IMR-90 (cell line): Measurements from ENCODE around the gene KCNMA1. TPM values are rescaled to one million over a fixed set of nuclear protein-coding genes. Genes with fewer than 3 reads are reported as not detected.

ENCODE experiments used
- ATAC-seq: fragments of 200-7000 bp; cut with Tn5 transposase; 2 replicates; pipeline ENCODE4 v1.9.1; 2020; ENCODE audit warnings: low read depth, mild to moderate bottlenecking, moderate library complexity
- BruUV-seq: library from RNA; stranded (reverse); fragments of 400-500 nt; replicated peaks from 2 replicates; lab custom pipeline; 2021; lab: Mats Ljungman, UMichigan
- CTCF ChIA-PET: fragments of 300-600 bp; formaldehyde crosslinking; extraction: SDS; loops from one replicate; lab custom pipeline; 2021; ENCODE audit warnings: antibody characterized with exemption; lab: Yijun Ruan, JAX
- POLR2A ChIA-PET: fragments of 300-600 bp; sonication (Branson Sonifier 250); formaldehyde crosslinking; loops from one replicate; lab custom pipeline; 2022; ENCODE audit warnings: antibody characterized with exemption; ENCODE audit not compliant: unreplicated experiment; lab: Charles Lee
- DNase-seq: peaks from one replicate; pipeline ENCODE4 v3.0.0; 2013
- H2AFZ ChIP-seq: replicated peaks from 2 replicates; pipeline ENCODE3; 2013; ENCODE audit warnings: low read length, mild to moderate bottlenecking; ENCODE audit not compliant: poor library complexity
- H2AK5ac ChIP-seq: 2 replicates; pipeline ENCODE4 v1.6.1; 2013; ENCODE audit warnings: low read depth, low read length, inconsistent platforms
- H2AK9ac ChIP-seq: replicated peaks from 2 replicates; pipeline ENCODE3; 2013; ENCODE audit warnings: mild to moderate bottlenecking, low read depth, low read length, moderate library complexity; ENCODE audit not compliant: poor library complexity
- H2BK120ac ChIP-seq: 2 replicates; pipeline ENCODE4 v1.6.1; 2013; ENCODE audit warnings: low read depth, low read length, inconsistent platforms
- H2BK15ac ChIP-seq: 3 replicates; pipeline ENCODE4 v1.6.1; 2013; ENCODE audit warnings: low read depth, low read length, inconsistent platforms
- H2BK20ac ChIP-seq: 2 replicates; pipeline ENCODE4 v1.6.1; 2013; ENCODE audit warnings: low read depth, mild to moderate bottlenecking, inconsistent platforms, low read length, moderate library complexity
- H2BK5ac ChIP-seq: 2 replicates; pipeline ENCODE4 v1.6.1; 2013; ENCODE audit warnings: mild to moderate bottlenecking, low read depth, low read length, inconsistent platforms; ENCODE audit not compliant: poor library complexity, severe bottlenecking
- H3K14ac ChIP-seq: replicated peaks from 2 replicates; pipeline ENCODE4 v1.6.1; 2013; ENCODE audit warnings: low read depth, low read length, inconsistent platforms
- H3K18ac ChIP-seq: 2 replicates; pipeline ENCODE4 v1.6.1; 2013; ENCODE audit warnings: low read depth, low read length, control low read depth
- H3K23ac ChIP-seq: 2 replicates; pipeline ENCODE4 v1.6.1; 2013; ENCODE audit warnings: low read depth, low read length, inconsistent platforms
- H3K27ac ChIP-seq: 2 replicates; pipeline ENCODE4 v1.5.1; 2013; ENCODE audit warnings: mild to moderate bottlenecking, control low read depth, low read length; ENCODE audit not compliant: insufficient read depth
- H3K27me3 ChIP-seq: 2 replicates; pipeline ENCODE4 v1.6.1; 2013; ENCODE audit warnings: low read length; ENCODE audit not compliant: control insufficient read depth, insufficient read depth
- H3K36me3 ChIP-seq: 2 replicates; pipeline ENCODE4 v1.6.1; 2013; ENCODE audit warnings: low read length, mixed read lengths; ENCODE audit not compliant: control insufficient read depth, insufficient read depth
- H3K4ac ChIP-seq: 2 replicates; pipeline ENCODE4 v1.6.1; 2013; ENCODE audit warnings: low read depth, low read length, inconsistent platforms
- H3K4me1 ChIP-seq: 2 replicates; pipeline ENCODE4 v1.6.1; 2013; ENCODE audit warnings: low read length, mixed read lengths; ENCODE audit not compliant: control insufficient read depth, insufficient read depth
- H3K4me2 ChIP-seq: 2 replicates; pipeline ENCODE4 v1.6.1; 2013; ENCODE audit warnings: low read depth, mild to moderate bottlenecking, control low read depth, low read length, moderate library complexity
- H3K4me3 ChIP-seq: 2 replicates; pipeline ENCODE4 v1.5.1; 2013; ENCODE audit warnings: low read depth, mild to moderate bottlenecking, control low read depth, low read length, moderate library complexity; ENCODE audit not compliant: insufficient read depth
- H3K56ac ChIP-seq: 2 replicates; pipeline ENCODE4 v1.6.1; 2013; ENCODE audit warnings: low read length, inconsistent platforms; ENCODE audit not compliant: insufficient read depth; ENCODE audit errors: extremely low read depth
- H3K79me1 ChIP-seq, 2 experiments: 2 replicates each; pipeline ENCODE4 v1.6.1; 2013; ENCODE audit warnings: low read length in 2 of 2, inconsistent platforms in 1 of 2, low read depth in 1 of 2
- H3K9ac ChIP-seq: 2 replicates; pipeline ENCODE4 v1.6.1; 2013; ENCODE audit warnings: low read depth, low read length, control low read depth
- H3K9me1 ChIP-seq: 2 replicates; pipeline ENCODE4 v1.6.1; 2013; ENCODE audit warnings: low read length, inconsistent platforms; ENCODE audit not compliant: insufficient read depth
- H3K9me3 ChIP-seq: 2 replicates; pipeline ENCODE4 v1.6.1; 2013; ENCODE audit warnings: low read length; ENCODE audit not compliant: control insufficient read depth, insufficient read depth
- H4K20me1 ChIP-seq: 2 replicates; pipeline ENCODE4 v1.6.1; 2013; ENCODE audit warnings: low read length, inconsistent platforms; ENCODE audit not compliant: insufficient read depth
- H4K5ac ChIP-seq: 2 replicates; pipeline ENCODE4 v1.6.1; 2013; ENCODE audit warnings: mild to moderate bottlenecking, low read depth, low read length, control low read depth
- H4K8ac ChIP-seq, 2 experiments: 2 replicates each; pipeline ENCODE4 v1.6.1; 2013; ENCODE audit warnings: low read depth in 2 of 2, low read length in 2 of 2, control low read depth in 1 of 2, inconsistent platforms in 1 of 2
- H4K91ac ChIP-seq: 2 replicates; pipeline ENCODE4 v1.6.1; 2013; ENCODE audit warnings: low read depth, low read length, inconsistent platforms; ENCODE audit not compliant: insufficient read depth
- BHLHE40 ChIP-seq: fragments of 150-350 bp; IDR thresholded peaks from 2 replicates; pipeline ENCODE4 v1.6.1; 2016; ENCODE audit warnings: mild to moderate bottlenecking, low read depth, low read length
- CTCF ChIP-seq: conservative IDR thresholded peaks from 2 replicates; pipeline ENCODE4 v1.5.1; 2012; ENCODE audit warnings: mild to moderate bottlenecking, low read depth, low read length, improper control_type of control experiment
- ELK1 ChIP-seq: fragments of 150-350 bp; IDR thresholded peaks from 2 replicates; pipeline ENCODE4 v1.6.1; 2016; ENCODE audit warnings: low read depth, mild to moderate bottlenecking, low read length, moderate library complexity, borderline replicate concordance
- FOS ChIP-seq: fragments of 150-350 bp; IDR thresholded peaks from 2 replicates; pipeline ENCODE4 v1.6.1; 2016; ENCODE audit warnings: low read depth, low read length
- MAZ ChIP-seq: IDR thresholded peaks from 2 replicates; pipeline ENCODE4 v1.6.1; 2012; ENCODE audit warnings: low read depth, mild to moderate bottlenecking, low read length, improper control_type of control experiment, moderate library complexity, borderline replicate concordance
- NFE2L2 ChIP-seq: fragments of 150-350 bp; IDR thresholded peaks from 2 replicates; pipeline ENCODE4 v1.6.1; 2016; ENCODE audit warnings: low read depth, mild to moderate bottlenecking, low read length
- POLR2A ChIP-seq: IDR thresholded peaks from 2 replicates; pipeline ENCODE4 v1.6.1; 2012; ENCODE audit warnings: mild to moderate bottlenecking, low read depth, low read length
- RCOR1 ChIP-seq: IDR thresholded peaks from 2 replicates; pipeline ENCODE4 v1.6.1; 2012; ENCODE audit warnings: mild to moderate bottlenecking, low read length, improper control_type of control experiment; ENCODE audit not compliant: insufficient replicate concordance
- SMC3 ChIP-seq: fragments of 150-350 bp; IDR thresholded peaks from 2 replicates; pipeline ENCODE4 v1.6.1; 2016; ENCODE audit warnings: low read depth, mild to moderate bottlenecking, antibody characterized with exemption, low read length, moderate library complexity
- USF2 ChIP-seq: fragments of 150-350 bp; IDR thresholded peaks from 2 replicates; pipeline ENCODE4 v1.6.1; 2017; ENCODE audit warnings: mild to moderate bottlenecking, antibody characterized with exemption, low read length, low read depth
- WGBS, 2 experiments: methylation state at CpG; one replicate each; pipeline versions ENCODE4 v1.1.5 to v1.1.7; 2013; ENCODE audit warnings: missing lambda C conversion rate in 2 of 2; ENCODE audit not compliant: insufficient read length in 1 of 2; ENCODE audit errors: extremely low coverage in 2 of 2; 5-methylcytosine and 5-hydroxymethylcytosine counted together
- dilution Hi-C: fragments of 300-500 bp; cut with HindIII; formaldehyde crosslinking; loops from one replicate; pipeline ENCODE4 v1.14.3; 2018; ENCODE audit warnings: low sequenced_read_pairs; ENCODE audit not compliant: unreplicated experiment
- in situ Hi-C: fragments of 300-500 bp; cut with MboI; formaldehyde crosslinking; loops from 3 replicates; pipeline ENCODE4 v1.14.3; 2019; ENCODE audit warnings: low sequenced_read_pairs, inconsistent platforms, mixed read lengths
- intact Hi-C: fragments of 100-400 bp; cut with micrococcal nuclease; formaldehyde crosslinking; loops from 2 replicates; pipeline ENCODE4 v1.10.0; 2022
- polyA plus RNA-seq, 3 experiments: library from polyadenylated mRNA; depleted of rRNA; stranded (reverse); fragments of >200 nt; gene quantifications; 2 replicates each; pipeline ENCODE4 v1.2.3, GENCODE V29; 2012; ENCODE audit warnings: low replicate concordance in 1 of 3
- total RNA-seq: library from RNA; depleted of rRNA; stranded (reverse); fragments of >200 nt; gene quantifications from 2 replicates; pipeline ENCODE4 v1.2.3, GENCODE V29; 2012

The KCNMA1 gene
- total and polyA plus RNA-seq, 2 of the 4 experiments (the other 2 are of a cell fraction) = 25.6 to 29.6 TPM

GRCh38 chr10:77602231-77602912 lies 35.2 kb downstream of the KCNMA1 start (continued):
- TF ChIP-seq ELK1 = no peak
- no peak for TF ChIP-seq BHLHE40

GRCh38 chr10:77601488-77601887 lies 36.1 kb downstream of the KCNMA1 start:
- Histone ChIP-seq H2AK5ac (peak overlapping the region; percentile 81), H2AFZ (no peak overlapping the region), H3K79me1 (peaks cover 0 to 28% of the 10 kb centered on the region in 2 experiments; a peak in 2 of 4 replicates), H3K4me1 (peaks cover 27% of the 10 kb centered on the region), H4K20me1 (no peaks in the 10 kb centered on the region), H2AK9ac (no peak overlapping the region), H3K18ac (peak overlapping the region; percentile 44), H3K36me3 (no peaks in the 10 kb centered on the region), H3K9ac (no peak overlapping the region), H3K4ac (peak overlapping the region; percentile 56), H3K4me3 (no peak overlapping the region), H4K91ac (peak overlapping the region; percentile 58; the same call in 1 of the 2 replicates), H2BK120ac (peak overlapping the region; percentile 81), H2BK5ac (no peak overlapping the region), H3K9me3 (no peaks in the 10 kb centered on the region), H3K14ac (peak overlapping the region; percentile 62), H2BK20ac (peak overlapping the region; percentile 70), H4K5ac (peak overlapping the region; percentile 7), H3K4me2 (no peak overlapping the region), H3K27ac (no peak overlapping the region), H3K27me3 (no peaks in the 10 kb centered on the region), H4K8ac (peak overlapping the region in 1 of 2 experiments; percentile 0; a peak in 1 of 4 replicates), H3K23ac (peak overlapping the region; percentile 37), H3K9me1 (peaks cover 32% of the 10 kb centered on the region), H3K56ac (no peak overlapping the region), H2BK15ac (peak overlapping the region; percentile 66; the same call in 2 of the 3 replicates)
- intact Hi-C loops (loop anchor here (10.0 kb wide), 1 partner anchor 207 kb away; no protein-coding TSS in a partner anchor), dilution Hi-C loops (no loop called here), in situ Hi-C loops (no loop called here)
- WGBS, 2 experiments = no CpG with 5 or more reads among the region's 4 CpGs
- no TSS peak for BruUV-seq
- POLR2A ChIA-PET = interaction anchor here (0.6 kb wide), 1 partner anchor 300 kb away, joined by 3 read pairs; no protein-coding TSS in a partner anchor
- TF ChIP-seq MAZ (no peak), NFE2L2 (no peak), SMC3 (no peak), CTCF (no peak), RCOR1 (no peak), BHLHE40 (no peak), FOS (no peak), USF2 (no peak), POLR2A (no peak)
- peak; percentile 35 for DNase-seq
- CTCF ChIA-PET = interaction anchor here (0.9 kb wide), 1 partner anchor 36 kb away, joined by 3 read pairs; the partner anchor contains the start of gene KCNMA1
- no peak for ATAC-seq
